Astrocyte of the hippocampus (primary cell): ENCODE measurements around the gene TARS2.

Source experiments
- DNase-seq: peaks from one replicate; pipeline ENCODE4 v3.0.0; 2011; ENCODE audit warnings: low read depth, low spot score

The TARS2 gene

GRCh38 chr1:150555971-150556865 lies 69.0 kb downstream of the TARS2 start:
- DNase-seq: peak; percentile 2

DNA sequence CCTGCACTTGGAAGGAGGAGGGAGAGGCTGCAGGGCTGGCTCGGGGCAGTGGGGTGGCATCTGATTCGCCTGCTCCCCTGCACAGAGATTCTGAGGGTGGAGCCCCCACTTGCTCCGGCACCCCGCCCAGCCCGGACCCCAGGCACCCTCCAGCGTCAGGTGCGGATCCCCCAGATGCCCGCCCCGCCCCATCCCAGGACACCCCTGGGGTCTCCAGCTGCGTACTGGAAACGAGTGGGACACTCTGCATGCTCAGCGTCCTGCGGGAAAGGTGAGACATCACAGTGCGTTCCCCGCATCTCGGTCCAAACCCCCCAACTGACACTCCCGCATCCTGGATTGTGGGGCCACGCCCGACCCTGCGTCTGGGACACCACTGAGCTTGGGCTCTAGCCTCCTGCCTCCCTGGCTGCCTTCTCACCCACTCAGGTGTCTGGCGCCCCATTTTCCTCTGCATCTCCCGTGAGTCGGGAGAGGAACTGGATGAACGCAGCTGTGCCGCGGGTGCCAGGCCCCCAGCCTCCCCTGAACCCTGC lies 69.9 kb downstream of the TARS2 start:
- peak; percentile 1 for DNase-seq
